HG03558 (cell line): ENCODE measurements around the gene TMEM238L.

Experiments used
- ATAC-seq: cut with Tn5 transposase; IDR thresholded peaks from one replicate; pipeline ENCODE4 v1.9.1; 2021; ENCODE audit warnings: moderate number of reproducible peaks; ENCODE audit not compliant: unreplicated experiment; ENCODE audit errors: extremely low read depth

TMEM238L gene

GRCh38 chr17:10806545-10807262 is 2.8 kb upstream of the TMEM238L start:
- no peak for ATAC-seq

GRCh38 chr17:10805911-10806310 is 2.0 kb upstream of the TMEM238L start:
- ATAC-seq = no peak

DNA sequence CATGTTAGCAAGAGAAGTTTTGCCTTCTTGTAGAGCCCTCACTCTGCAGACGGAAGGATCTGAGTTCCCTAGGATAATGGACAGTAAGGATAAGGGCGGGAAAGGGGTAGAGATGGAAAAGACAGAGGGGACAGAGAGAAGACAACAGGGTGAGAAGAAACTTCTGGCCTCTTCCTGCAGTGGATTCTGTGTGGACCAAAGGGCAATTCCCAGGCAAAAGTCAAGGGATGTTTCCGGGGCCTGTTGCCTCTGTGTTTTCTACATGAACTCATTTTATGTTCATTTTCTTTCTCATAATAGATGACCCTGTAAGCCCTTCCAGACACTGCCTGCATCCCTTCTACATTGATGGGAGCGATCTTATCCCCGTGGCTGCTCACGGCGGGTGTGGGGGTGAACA is 647 bp upstream of the TMEM238L start:
- ATAC-seq = no peak

DNA sequence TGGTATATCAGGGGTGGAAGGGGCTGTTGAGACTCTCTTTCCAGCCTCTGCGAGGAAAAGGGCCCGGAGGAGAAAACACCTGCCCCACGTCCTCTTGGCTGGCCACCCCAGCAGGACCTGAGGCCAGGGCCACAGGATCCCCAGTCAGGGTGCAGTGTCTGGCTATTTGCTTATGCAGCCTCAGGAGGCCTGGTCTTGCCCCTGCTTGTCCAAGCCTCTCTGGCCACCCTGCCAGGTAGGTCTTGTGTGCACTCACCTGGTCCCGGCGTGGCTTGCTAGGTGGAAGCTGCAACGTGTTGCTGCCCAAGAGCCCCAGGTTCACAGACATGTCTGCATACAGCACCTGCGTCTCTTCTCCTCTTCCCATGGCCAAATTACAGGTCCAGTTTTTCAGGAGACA is 549 bp downstream of the TMEM238L start:
- no peak for ATAC-seq

- no peak for ATAC-seq
Observed at GRCh38 chr17:10802496-10803284, 1.2 kb downstream of the TMEM238L start.

DNA sequence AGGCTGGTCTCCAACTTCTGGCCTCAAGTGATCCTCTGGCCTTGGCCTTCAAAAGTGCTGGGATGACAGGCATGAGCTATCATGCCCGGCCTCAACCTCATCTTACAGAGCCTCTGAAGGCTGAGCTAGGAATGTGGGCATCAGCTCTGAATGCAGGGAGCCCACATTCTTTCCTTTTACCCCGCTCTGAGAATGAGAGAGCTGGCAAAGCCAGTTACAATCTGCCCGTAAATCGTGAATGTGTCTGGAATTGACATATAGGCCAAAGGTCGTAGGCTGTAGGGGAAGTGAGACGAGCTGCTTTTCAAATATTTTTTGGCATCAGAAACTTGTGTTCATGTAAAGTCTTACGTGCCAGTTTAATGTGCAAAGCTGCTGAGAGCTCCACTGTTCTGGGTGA is 4.5 kb downstream of the TMEM238L start:
- ATAC-seq = no peak

GRCh38 chr17:10798910-10799309 is 5.0 kb downstream of the TMEM238L start:
- no peak for ATAC-seq

DNA sequence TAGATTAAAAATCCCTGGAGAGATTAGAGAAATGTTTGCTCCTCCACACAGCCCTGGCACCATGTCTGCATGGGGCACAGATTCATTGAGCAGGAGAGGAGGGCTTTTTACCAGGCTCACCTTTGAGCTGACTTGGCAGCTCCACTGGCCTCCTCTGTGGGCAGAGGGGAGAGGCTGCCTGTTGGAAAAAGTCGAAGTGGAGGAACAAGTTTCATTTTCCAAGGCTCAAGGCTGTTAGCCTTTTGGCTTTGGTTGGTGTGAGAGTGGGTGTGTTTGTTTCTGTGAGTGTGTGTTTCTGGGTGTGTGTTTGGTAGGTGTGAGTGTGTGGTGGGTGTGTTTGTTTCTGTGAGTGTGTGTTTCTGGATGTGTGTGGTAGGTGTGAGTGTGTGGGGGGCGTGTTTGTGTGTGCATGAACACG is 5.6 kb downstream of the TMEM238L start:
- no peak for ATAC-seq

- no peak for ATAC-seq
Observed at GRCh38 chr17:10797476-10798328, 6.2 kb downstream of the TMEM238L start.

DNA sequence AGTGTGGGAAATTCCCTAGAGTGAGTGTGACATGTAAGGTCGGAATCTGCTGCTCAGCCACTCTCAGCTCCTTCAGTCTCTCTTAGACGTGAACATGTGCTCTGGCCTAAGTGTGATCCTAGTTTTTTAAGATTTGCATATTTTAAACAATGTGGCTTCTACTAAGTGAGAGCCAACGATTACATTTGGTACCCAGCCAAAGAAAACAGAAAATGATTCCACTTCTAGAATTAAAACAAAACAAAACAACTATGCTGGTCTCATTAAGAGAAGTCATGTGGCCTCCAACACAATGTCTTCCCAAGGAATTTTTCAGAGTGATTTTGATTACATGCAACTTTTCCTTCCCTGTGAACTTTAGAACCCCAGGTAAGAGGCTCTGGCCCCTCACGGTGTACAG is 10.1 kb downstream of the TMEM238L start:
- no peak for ATAC-seq

DNA sequence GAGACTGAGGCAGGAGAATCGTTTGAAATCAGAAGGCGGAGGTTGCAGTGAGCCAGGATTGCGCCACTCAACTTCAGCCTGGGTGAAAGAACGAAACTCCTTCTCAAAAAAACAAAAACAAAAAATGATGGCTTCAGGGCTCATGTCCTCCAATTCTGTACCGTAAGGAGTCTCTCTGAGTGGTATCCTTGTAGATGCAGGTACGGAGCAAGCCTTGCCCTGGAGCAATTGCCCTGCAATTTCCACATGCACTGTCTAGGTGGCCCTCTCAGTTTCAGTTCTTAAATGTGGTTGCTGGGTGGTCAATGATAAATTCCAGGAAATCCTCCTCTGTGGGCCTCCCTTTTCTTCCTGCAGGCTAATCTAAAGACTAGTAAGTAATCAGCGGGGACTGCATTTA is 10.6 kb downstream of the TMEM238L start:
- ATAC-seq = no peak

DNA sequence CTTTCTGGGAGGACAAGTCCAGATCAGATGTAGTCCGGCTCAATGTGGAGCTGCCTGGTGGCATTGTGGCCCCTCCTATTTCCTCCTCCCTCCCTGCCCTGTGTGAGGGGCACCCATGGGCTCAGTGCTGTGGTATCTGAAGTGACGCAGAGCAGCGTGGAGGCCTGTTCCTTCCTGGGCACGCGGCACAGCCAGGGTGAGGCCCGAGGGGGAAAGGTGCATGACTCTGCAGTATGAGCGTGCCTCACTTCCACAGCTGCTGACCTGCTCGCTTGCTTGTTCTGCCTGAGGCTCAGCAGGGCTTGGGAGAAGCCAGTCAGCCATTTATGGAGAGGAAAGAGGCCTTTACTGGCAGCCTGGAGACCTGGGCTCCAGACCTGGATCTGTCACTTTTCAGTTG is 11.7 kb downstream of the TMEM238L start:
- ATAC-seq = no peak

- no peak for ATAC-seq
Observed at GRCh38 chr17:10790491-10791401, 13.2 kb downstream of the TMEM238L start.

DNA sequence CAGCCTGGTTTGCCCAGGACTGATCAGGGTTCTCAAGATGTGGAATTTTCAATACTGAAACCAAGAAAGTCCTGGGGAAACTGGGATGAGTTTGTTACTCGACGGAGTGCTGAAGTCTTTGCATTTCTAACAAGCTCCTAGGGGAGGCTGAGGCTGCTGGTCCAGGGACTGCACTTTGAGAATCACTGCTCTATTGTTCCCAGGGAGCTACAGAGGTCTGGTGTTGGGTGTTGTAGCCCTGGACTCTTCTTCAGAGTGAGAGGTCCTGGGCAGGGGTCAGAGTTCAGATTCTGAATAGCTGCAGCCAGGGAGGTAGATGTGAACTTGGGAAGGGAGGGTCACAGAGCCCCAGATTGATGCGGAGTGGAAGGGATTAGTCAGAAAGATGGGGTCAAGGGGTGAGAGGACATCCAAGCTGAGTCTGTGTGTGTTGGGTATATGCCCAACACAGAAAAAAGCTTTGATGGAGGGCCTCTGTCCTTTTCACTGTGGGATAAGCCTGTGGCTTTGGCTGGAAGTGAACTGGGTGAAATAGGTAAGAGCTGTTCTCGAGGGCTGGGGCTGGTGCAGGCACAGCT is 14.1 kb downstream of the TMEM238L start:
- ATAC-seq = no peak

- ATAC-seq = no peak
Observed at GRCh38 chr17:10787306-10788045, 16.4 kb downstream of the TMEM238L start.

DNA sequence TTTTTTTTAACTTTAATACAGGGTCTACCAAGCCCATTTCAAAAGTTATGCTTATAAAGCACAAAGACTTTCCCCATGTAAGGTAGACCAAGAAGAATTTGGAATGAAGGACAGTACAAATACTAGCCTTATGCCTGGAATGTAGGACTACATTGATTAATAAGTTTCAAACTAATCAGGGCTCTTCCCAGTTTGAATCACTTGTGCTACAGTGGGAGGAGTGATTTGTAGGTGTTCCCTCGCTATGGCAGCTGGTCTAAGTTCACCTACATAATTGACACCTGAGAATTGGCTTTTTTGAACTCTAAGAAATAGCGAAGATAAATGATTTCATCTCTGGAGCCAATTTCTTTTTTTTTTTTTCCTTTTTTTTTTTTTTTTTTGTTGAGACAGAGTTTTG is 18.6 kb downstream of the TMEM238L start:
- no peak for ATAC-seq

GRCh38 chr17:10779609-10780008 is 24.3 kb downstream of the TMEM238L start:
- no peak for ATAC-seq

DNA sequence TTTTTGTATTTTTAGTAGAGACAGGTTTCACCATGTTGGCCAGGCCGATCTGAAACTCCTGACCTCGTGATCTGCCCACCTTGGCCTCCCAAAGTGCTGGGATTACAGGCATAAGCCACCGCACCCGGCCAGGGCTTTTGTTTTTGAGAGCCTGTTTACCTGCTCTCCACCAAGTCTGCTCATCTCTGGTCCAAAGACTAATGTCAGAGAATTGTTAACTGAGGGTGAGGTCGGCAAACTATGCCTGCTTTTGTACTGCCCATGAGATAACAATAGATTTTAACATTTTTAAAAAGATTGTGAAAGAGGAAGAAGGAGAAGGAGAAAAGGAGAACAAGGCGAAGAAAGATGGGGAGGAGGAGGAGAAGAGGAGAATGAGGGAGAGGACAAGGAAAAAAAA is 26.0 kb downstream of the TMEM238L start:
- ATAC-seq = no peak
